DMS114 treated with DMSO at 0.1 percent for 48 hours (cell line): ENCODE data around the gene PPM1H.
"Not testable (repeated sequence)": the region's sequence is repeated elsewhere in the genome, so short reads cannot be mapped to it uniquely, and the experiment has no call there.

Experiments
- DNase-seq: peaks from one replicate; lab custom pipeline; 2025; ENCODE audit not compliant: unreplicated experiment; lab: John Stamatoyannopoulos, UW

The PPM1H gene

GRCh38 chr12:62770381-62770780 lies 164.6 kb downstream of the PPM1H start:
- DNase-seq, result no peak

GRCh38 chr12:62769076-62769619 lies 165.8 kb downstream of the PPM1H start:
- DNase-seq, result no peak

GRCh38 chr12:62767946-62768345 lies 167.0 kb downstream of the PPM1H start:
- no peak for DNase-seq

- DNase-seq, result no peak
Measured at GRCh38 chr12:62767496-62767895, 167.5 kb downstream of the PPM1H start.

- no peak for DNase-seq
Measured at GRCh38 chr12:62766496-62766895, 168.5 kb downstream of the PPM1H start.

- DNase-seq, result no peak
Measured at GRCh38 chr12:62763861-62764645, 170.9 kb downstream of the PPM1H start.

GRCh38 chr12:62763312-62763711 lies 171.6 kb downstream of the PPM1H start:
- no peak for DNase-seq

GRCh38 chr12:62762645-62763044 lies 172.3 kb downstream of the PPM1H start:
- no peak for DNase-seq

GRCh38 chr12:62761658-62762057 lies 173.3 kb downstream of the PPM1H start:
- DNase-seq, result no peak

- DNase-seq, result no peak
Measured at GRCh38 chr12:62760779-62761178, 174.2 kb downstream of the PPM1H start.

GRCh38 chr12:62760341-62760740 lies 174.6 kb downstream of the PPM1H start:
- DNase-seq, result not testable (repeated sequence)

- DNase-seq, result no peak
Measured at GRCh38 chr12:62758216-62758615, 176.7 kb downstream of the PPM1H start.

GRCh38 chr12:62757048-62757447 lies 177.9 kb downstream of the PPM1H start:
- DNase-seq, result no peak

GRCh38 chr12:62754706-62755105 lies 180.2 kb downstream of the PPM1H start:
- no peak for DNase-seq

GRCh38 chr12:62751810-62752155 lies 183.2 kb downstream of the PPM1H start:
- no peak for DNase-seq

GRCh38 chr12:62750941-62751809 lies 183.8 kb downstream of the PPM1H start:
- DNase-seq, result no peak

- DNase-seq, result no peak
Measured at GRCh38 chr12:62749586-62749985, 185.4 kb downstream of the PPM1H start.

GRCh38 chr12:62748941-62749468 lies 185.9 kb downstream of the PPM1H start:
- DNase-seq, result no peak

- no peak for DNase-seq
Measured at GRCh38 chr12:62744551-62744950, 190.4 kb downstream of the PPM1H start.

GRCh38 chr12:62739266-62740015 lies 195.5 kb downstream of the PPM1H start:
- DNase-seq, result no peak

GRCh38 chr12:62738616-62739015 lies 196.3 kb downstream of the PPM1H start:
- no peak for DNase-seq
